ENCODE results near the gene SLC17A2.

The SLC17A2 gene

DNA sequence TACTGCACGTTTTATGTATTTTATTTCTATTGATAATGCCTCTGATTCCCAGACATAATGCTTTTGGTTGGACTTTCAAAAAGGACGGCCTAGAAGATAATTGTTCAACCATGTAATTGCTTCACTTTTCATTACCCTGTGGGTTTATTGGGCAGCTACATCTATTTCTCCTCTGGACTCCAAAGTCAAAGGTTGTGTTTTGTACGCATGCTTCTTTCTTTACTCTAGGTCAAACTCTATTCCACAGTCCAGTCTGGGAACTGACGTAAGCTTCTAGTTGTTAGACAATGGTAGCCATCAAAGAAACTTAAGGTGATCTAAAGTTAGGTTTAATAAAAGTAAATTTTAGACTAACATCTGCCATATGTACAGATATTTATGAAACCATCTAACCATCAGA, 49.9 kb downstream of the SLC17A2 start:
- no peak for DNase-seq

DNA sequence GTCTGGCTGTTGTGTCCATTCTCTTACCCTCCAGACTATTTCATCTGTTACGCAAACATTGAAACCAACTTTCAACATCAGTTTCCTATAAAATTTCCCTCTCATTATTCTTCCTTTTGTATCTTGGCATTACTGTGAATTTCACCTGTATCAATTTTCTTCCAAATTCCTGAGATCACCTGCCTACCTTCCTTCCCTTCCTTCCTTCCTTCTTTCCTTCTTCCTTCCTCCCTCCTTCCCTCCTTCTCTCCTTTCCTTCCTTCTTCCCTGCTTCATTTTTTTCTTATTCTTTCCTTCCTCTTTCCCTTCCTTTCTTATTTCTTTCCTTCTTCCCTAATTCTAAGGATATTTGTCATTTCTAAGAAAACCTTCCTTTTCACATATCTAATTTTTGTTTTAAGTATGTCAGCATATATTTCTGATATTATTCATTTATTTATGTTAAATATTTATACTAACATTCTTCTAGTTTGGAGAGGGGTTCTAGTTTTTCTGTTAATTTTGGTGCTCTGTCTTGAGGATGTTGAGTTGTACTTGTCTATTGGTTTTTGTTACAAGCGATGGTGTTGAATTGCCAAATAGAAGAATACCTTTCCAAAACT, 51.7 kb downstream of the SLC17A2 start:
- no peak for DNase-seq

- DNase-seq, result no peak
Observed at GRCh38 chr6:25875926-25876602, 54.4 kb downstream of the SLC17A2 start.

- DNase-seq, result no peak
Observed at GRCh38 chr6:25875563-25875905, 55.0 kb downstream of the SLC17A2 start.

- DNase-seq, result no peak
Observed at GRCh38 chr6:25874822-25875562, 55.5 kb downstream of the SLC17A2 start.

DNA sequence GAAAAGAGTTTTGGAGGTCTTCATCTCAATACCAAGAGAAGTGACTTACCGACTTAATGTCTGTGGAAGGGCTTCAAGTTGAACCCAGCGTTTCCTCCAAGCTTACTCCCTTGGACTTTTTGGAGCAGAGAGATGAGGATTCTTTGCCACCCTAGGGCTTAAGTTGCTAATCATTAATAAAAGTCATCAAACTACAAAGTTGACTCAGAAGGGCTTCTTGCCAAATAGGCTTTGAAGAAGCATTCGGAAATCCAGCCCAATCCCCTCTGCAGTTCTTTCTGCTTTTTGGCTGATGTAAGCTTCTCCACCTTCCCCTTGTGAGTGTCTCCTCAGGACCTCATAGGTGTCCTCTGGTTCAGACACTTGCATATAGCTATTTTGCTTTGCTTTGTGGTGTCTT, 56.4 kb downstream of the SLC17A2 start, which contains the start of gene SLC17A3:
TSS of gene SLC17A3 (minus strand) at position 126 of the 400 bp plus-strand sequence. CDS start 5,856 bp downstream, outside the sequence.
- no peak for DNase-seq

DNA sequence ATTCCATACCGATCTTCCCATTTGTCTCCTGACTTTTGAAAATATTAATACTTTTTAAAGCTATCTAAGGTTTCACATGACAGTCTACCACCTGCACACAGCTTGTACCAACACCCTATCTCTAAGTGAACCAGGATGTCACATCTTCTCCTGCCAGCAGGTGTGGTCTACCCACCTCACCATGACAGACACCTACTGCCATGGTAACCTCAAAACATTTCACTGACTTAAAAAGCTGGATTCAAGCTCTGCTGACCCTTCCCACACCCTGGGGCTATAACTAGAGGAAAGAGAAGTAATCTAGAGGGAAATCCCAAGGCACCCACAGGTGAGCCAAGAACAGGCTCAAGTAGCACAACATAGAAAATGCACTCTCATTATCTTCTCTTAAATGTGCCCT, 57.7 kb downstream of the SLC17A2 start:
- no peak for DNase-seq

- no peak for DNase-seq
Observed at GRCh38 chr6:25869840-25870239, 60.7 kb downstream of the SLC17A2 start.

DNA sequence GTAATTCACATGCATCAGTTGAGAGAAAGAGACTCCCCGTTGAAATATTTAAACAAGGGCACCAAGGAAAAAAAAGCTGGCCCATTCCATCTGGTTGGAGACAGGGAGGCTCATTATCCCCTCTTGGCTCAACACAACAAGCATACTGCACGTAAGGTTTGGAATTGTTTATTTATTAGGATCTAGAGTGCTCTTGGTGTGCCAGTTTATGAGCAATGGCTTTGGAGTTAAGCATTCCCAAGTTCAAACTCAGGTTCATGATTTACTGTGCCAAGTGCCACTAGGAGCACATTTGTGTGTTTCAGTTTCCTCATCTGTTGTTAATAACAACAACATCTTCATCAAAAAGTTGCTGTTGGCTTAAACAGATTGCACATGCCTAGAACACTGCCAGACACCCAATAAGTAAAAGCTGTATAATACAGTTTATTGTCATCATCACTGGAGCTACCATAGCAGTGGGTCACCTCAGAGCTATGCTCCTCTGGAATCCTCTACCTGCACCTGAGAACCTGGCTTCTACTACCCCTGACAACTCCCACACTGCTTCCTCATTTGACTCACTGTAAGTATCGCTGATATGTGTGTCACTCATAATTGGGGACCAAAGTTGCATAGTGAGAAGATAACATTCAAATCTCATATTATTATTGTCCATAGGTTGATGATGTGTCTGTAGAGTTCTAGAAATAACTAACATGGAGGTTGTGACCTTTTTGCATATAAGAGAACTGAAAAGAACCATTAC, 61.9 kb downstream of the SLC17A2 start:
- no peak for DNase-seq

DNA sequence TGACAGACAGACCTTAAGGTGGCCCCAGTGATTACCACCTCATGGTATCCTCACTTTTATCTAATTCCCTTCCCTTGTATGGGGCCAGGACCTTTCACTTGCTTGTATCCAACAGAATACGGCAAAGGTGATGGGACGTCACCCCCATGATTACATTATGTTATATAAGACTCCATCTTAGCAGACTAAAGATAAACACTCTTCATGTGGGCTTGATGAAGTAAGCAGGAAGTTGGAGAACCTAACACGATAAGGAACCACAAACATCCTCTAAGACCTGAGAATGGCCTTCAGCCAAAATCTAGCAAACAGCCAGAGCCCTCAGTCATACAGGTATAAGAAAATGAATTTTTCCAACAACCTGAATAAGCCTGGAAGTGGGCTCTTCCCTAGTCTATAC, 64.5 kb downstream of the SLC17A2 start:
- no peak for DNase-seq

DNA sequence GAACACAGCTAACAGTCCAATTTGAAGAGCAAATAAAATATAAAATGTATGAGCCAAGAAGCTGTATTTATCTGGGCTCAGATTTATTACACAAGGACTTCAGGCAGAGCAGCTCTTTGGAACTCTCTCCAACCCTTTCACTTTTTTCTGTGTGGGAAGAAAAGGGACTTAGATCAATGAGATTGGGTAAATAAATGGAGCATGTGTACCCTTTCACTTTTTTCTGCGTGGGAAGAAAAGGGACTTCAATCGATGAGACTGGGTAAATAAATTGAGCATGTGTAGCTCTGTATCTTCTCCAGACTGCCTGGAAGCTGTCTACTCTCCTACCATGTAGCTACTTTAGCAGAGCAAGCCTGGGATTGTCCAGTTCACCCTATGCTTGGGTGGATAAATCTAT, 67.1 kb downstream of the SLC17A2 start:
- no peak for DNase-seq
